ENCODE measurements around the gene TMEM266.

TMEM266 gene

DNA sequence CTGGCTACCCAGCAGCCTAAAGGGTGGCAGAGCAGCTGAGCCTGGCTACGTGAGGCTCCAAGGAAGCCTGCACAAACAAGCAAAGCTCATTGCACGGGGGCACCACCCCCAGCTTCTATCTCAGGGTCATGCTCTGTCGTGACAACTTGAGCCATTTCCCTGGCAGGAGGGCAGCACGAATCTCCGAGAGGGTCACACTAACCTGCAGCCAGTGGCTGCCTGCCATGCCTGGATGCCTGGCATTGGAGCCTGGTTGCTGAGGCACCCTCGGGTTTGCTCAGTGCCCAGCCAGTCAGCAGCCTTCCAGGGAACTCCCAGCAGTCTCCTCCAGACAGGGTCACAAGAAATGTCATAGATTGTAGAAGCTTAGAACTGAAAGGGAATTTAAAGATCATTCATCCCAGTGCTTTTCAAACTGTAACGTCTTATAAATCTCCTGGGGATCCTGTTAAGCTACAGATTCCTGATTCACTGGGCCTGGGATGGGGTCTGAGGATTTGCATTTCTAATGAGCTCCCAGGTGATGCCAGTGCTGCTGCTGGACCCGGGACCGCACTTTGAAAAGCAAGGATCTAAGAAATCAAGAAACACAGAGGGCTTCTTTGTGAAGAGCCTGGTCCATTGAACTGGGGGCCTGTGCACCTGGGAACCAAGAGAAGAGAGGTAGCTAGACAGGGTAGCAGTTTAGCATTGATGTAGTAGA is 48.4 kb downstream of the TMEM266 start:
- Histone ChIP-seq H3F3A (ENCODE audit: insufficient read depth) (no peaks in the 10 kb centered on the region), H3K36me3 (ENCODE audit: low read length) (no peaks in the 10 kb centered on the region), H4K20me1 (ENCODE audit: low read depth, low read length) (no peaks in the 10 kb centered on the region), H3K79me2 (ENCODE audit: insufficient read depth, low read length) (no peaks in the 10 kb centered on the region), H3K4me2 (ENCODE audit: low read depth, low read length, poor library complexity, severe bottlenecking) (no peak overlapping the region), H3K27me3 (ENCODE audit: low read length) (no peaks in the 10 kb centered on the region), H3K9ac (ENCODE audit: low read length) (no peak overlapping the region), H2AFZ (ENCODE audit: low read depth, low read length, severe bottlenecking) (no peak overlapping the region), H3K9me2 (replicated peaks; ENCODE audit: insufficient read depth, low read length) (no peaks in the 10 kb centered on the region), H3K4me3 (ENCODE audit: insufficient read depth, low read length, poor library complexity, severe bottlenecking) (no peak overlapping the region), H3K9me3 (ENCODE audit: insufficient read depth, low read length) (no peaks in the 10 kb centered on the region), H3K27ac (ENCODE audit: low read depth, low read length) (no peak overlapping the region)
- no peak for TF ChIP-seq EZH2phosphoT487 (conservative IDR thresholded peaks at IDR 0.05; ENCODE audit: low read length)
- TF ChIP-seq CTCF (IDR thresholded peaks at IDR 0.05; ENCODE audit: insufficient read depth, low read length, poor library complexity, severe bottlenecking): no peak

DNA sequence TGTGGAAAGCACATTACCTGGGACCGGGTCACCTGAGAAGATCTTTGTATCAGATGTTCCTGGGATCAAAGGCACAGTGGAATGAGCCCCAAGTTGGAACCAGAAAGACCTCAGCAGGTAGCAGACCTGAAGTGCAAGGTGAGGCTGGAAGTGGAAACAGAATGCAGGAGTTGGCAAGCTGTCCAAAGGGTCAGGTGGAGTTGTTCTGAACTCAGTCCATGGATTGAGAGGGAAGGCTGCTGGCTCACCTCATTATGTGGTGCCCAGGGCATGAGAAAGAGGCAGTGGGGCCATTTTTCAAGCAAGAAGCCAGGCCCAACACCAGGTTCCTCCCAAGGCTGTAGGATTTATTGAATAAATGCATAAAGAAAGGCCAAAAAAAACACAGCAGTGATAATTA is 49.3 kb downstream of the TMEM266 start:
- H3K79me2 ChIP-seq (ENCODE audit: insufficient read depth, low read length): no peaks in the 10 kb centered on the region

DNA sequence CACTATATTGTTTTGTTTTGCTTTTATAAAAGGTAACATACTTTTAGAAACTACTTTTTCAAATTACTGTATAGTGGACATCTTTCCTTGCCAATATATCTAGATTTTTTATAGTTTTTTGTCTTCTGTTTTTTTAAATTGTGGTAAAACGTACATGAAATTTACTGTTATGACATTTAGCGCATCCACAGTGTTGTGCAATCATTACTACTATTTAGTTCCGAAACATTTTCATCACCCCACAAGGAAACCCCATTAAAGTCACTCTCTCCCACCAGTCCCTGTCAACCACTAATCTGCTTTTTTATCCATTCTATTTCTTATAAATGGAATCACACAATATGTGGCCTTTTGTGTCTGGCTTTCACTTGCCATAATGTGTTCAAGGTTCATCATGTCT is 54.8 kb downstream of the TMEM266 start:
- H3F3A ChIP-seq (ENCODE audit: insufficient read depth): no peaks in the 10 kb centered on the region
- H3K9me2 ChIP-seq (replicated peaks; ENCODE audit: insufficient read depth, low read length): no peaks in the 10 kb centered on the region
- no peak overlapping the region for H3K9ac ChIP-seq (ENCODE audit: low read length)
- H4K20me1 ChIP-seq (ENCODE audit: low read depth, low read length): no peaks in the 10 kb centered on the region
- TF ChIP-seq CTCF (IDR thresholded peaks at IDR 0.05; ENCODE audit: insufficient read depth, low read length, poor library complexity, severe bottlenecking) (no peak), EZH2phosphoT487 (conservative IDR thresholded peaks at IDR 0.05; ENCODE audit: low read length) (no peak)
- no peak overlapping the region for H3K4me2 ChIP-seq (ENCODE audit: low read depth, low read length, poor library complexity, severe bottlenecking)
- no peak overlapping the region for H3K4me3 ChIP-seq (ENCODE audit: insufficient read depth, low read length, poor library complexity, severe bottlenecking)
- no peaks in the 10 kb centered on the region for H3K36me3 ChIP-seq (ENCODE audit: low read length)
- no peak overlapping the region for H3K27ac ChIP-seq (ENCODE audit: low read depth, low read length)
- no peak overlapping the region for H2AFZ ChIP-seq (ENCODE audit: low read depth, low read length, severe bottlenecking)
- no peaks in the 10 kb centered on the region for H3K79me2 ChIP-seq (ENCODE audit: insufficient read depth, low read length)
- H3K27me3 ChIP-seq (ENCODE audit: low read length): no peaks in the 10 kb centered on the region
- H3K9me3 ChIP-seq (ENCODE audit: insufficient read depth, low read length): no peaks in the 10 kb centered on the region

More for the DNA sequence above, 49.3 kb downstream of the TMEM266 start:
- TF ChIP-seq CTCF (IDR thresholded peaks at IDR 0.05; ENCODE audit: insufficient read depth, low read length, poor library complexity, severe bottlenecking) (no peak), EZH2phosphoT487 (conservative IDR thresholded peaks at IDR 0.05; ENCODE audit: low read length) (no peak)
- Histone ChIP-seq H3K4me2 (ENCODE audit: low read depth, low read length, poor library complexity, severe bottlenecking) (no peak overlapping the region), H3K9ac (ENCODE audit: low read length) (no peak overlapping the region), H2AFZ (ENCODE audit: low read depth, low read length, severe bottlenecking) (no peak overlapping the region), H3K36me3 (ENCODE audit: low read length) (no peaks in the 10 kb centered on the region), H4K20me1 (ENCODE audit: low read depth, low read length) (no peaks in the 10 kb centered on the region), H3K4me3 (ENCODE audit: insufficient read depth, low read length, poor library complexity, severe bottlenecking) (no peak overlapping the region), H3K27me3 (ENCODE audit: low read length) (no peaks in the 10 kb centered on the region), H3K27ac (ENCODE audit: low read depth, low read length) (no peak overlapping the region), H3K9me3 (ENCODE audit: insufficient read depth, low read length) (no peaks in the 10 kb centered on the region), H3K9me2 (replicated peaks; ENCODE audit: insufficient read depth, low read length) (no peaks in the 10 kb centered on the region), H3F3A (ENCODE audit: insufficient read depth) (no peaks in the 10 kb centered on the region)
